ENCODE data around the gene TMED6. TPM values are rescaled to one million over a fixed set of nuclear protein-coding genes. Genes with fewer than 3 reads are reported as not detected.

Gene TMED6
- total RNA-seq (2021; ENCODE audit: unreplicated experiment) (0.91 TPM), Bru-seq, nascent RNA (percentile 52 among the genes with signal in this experiment), BruChase-seq, experiment 1, labeled RNA remaining after a 6-hour chase (percentile 74 among the genes with signal in this experiment), BruChase-seq, experiment 2, labeled RNA remaining after a 2-hour chase (percentile 68 among the genes with signal in this experiment)
- 0.46 and 0.59 TPM in 2 replicates for polyA plus RNA-seq (2012)
- long read RNA-seq: 0 reads

GRCh38 chr16:69351309-69352027 is at the start of gene TMED6:
TSS of gene TMED6 (minus strand) at chr16:69351786. CDS start at chr16:69351753, 33 bp downstream.
- ATAC-seq (no peak), DNase-seq (ENCODE audit: low read depth, low spot score) (no peak)
- H3K9me3 ChIP-seq (ENCODE audit: control insufficient read depth in 1 of 2, insufficient read depth in 1 of 2, low read depth in 1 of 2, low read length in 2 of 2): no peaks in the 10 kb centered on the region
- RAD21 ChIA-PET (ENCODE audit: low non-redundant PET in 1 of 2, low total read pairs in 2 of 2, uncharacterized antibody in 2 of 2, unreplicated experiment in 2 of 2): no interaction called here
- no peak within 1 kb of the TSS for H3K27ac ChIP-seq (ENCODE audit: low read depth, low read length)
- BruUV-seq (replicated peaks): no TSS peak
- peaks cover 13 to 18% of the 10 kb centered on the region in 2 experiments; a peak in 2 of 4 replicates for H3K36me3 ChIP-seq (ENCODE audit: control insufficient read depth in 1 of 2, insufficient read depth in 2 of 2, low read length in 2 of 2)
- CTCF ChIA-PET: no interaction called here
- intact Hi-C loops (cut with micrococcal nuclease): no loop called here
- H3K79me2 ChIP-seq (ENCODE audit: insufficient read depth, low read length): no peaks in the 10 kb centered on the region
- H3K9ac ChIP-seq (ENCODE audit: low read length): no peak within 1 kb of the TSS
- TF ChIP-seq YY1 (IDR thresholded peaks at IDR 0.05; ENCODE audit: extremely low read depth, insufficient replicate concordance, low read depth, low read length): no peak
- no peak for TF ChIP-seq EZH2phosphoT487 (IDR thresholded peaks at IDR 0.05; ENCODE audit: borderline replicate concordance)
- no peak for TF ChIP-seq ELF1 (IDR thresholded peaks at IDR 0.05; ENCODE audit: borderline replicate concordance, low read depth)
- TF ChIP-seq ATF3 (IDR thresholded peaks at IDR 0.05): no peak
- TF ChIP-seq POLR2AphosphoS5 (IDR thresholded peaks at IDR 0.05; ENCODE audit: low read depth, low read length): no peak
- no peak for TF ChIP-seq RAD21 (IDR thresholded peaks at IDR 0.05; ENCODE audit: low read depth)
- no peak for TF ChIP-seq CEBPB (IDR thresholded peaks at IDR 0.05; ENCODE audit: low read depth)
- no peak for TF ChIP-seq ZNF274 (IDR thresholded peaks at IDR 0.05; ENCODE audit: low read depth, low read length)
- no peak for TF ChIP-seq TCF7L2 (IDR thresholded peaks at IDR 0.05; ENCODE audit: borderline replicate concordance, extremely low read depth, insufficient read depth, insufficient read length)
- no peaks in the 10 kb centered on the region for H3K27me3 ChIP-seq (ENCODE audit: insufficient read depth, low read length)
- no peaks in the 10 kb centered on the region for H4K20me1 ChIP-seq (ENCODE audit: insufficient read depth)
- POLR2A ChIA-PET: no interaction called here
- no peaks in the 10 kb centered on the region for H3K9me2 ChIP-seq (ENCODE audit: insufficient read depth)
- no peaks in the 10 kb centered on the region for H3K4me1 ChIP-seq (ENCODE audit: control insufficient read depth in 1 of 2, insufficient read depth in 2 of 2, low read length in 2 of 2)
- no peak within 1 kb of the TSS for H2AFZ ChIP-seq (ENCODE audit: low read depth, low read length, poor library complexity, severe bottlenecking)
- H3K4me2 ChIP-seq (ENCODE audit: low read length): no peak within 1 kb of the TSS
- H3K4me3 ChIP-seq (replicated peaks in 1 of 2; ENCODE audit: low read depth in 1 of 2, low read length in 2 of 2): no peak within 1 kb of the TSS
